ENCODE data around the gene EPS15.

GRCh38 chr1:51520700-51521248 lies 1.7 kb upstream of the EPS15 start:
- TF ChIP-seq NFIC (IDR thresholded peaks at IDR 0.05; ENCODE audit: low read length) (no peak), HOXA7 (CRISPR knock-in tag; IDR thresholded peaks at IDR 0.05) (no peak), SMC3 (IDR thresholded peaks at IDR 0.05; ENCODE audit: low read length) (no peak), REST (IDR thresholded peaks at IDR 0.05; ENCODE audit: borderline replicate concordance in 1 of 2, low read depth in 1 of 2, low read length in 2 of 2) (no peak), ZNF629 (CRISPR knock-in tag; conservative IDR thresholded peaks at IDR 0.05) (no peak), STAG1 (CRISPR knock-in tag; IDR thresholded peaks at IDR 0.05) (no peak), ZNF766 (CRISPR knock-in tag; IDR thresholded peaks at IDR 0.05; ENCODE audit: borderline replicate concordance) (no peak), SP2 (CRISPR knock-in tag; IDR thresholded peaks at IDR 0.05) (no peak), CHCHD3 (CRISPR knock-in tag; IDR thresholded peaks at IDR 0.05) (no peak)
- TF ChIP-seq, protein P1, sequence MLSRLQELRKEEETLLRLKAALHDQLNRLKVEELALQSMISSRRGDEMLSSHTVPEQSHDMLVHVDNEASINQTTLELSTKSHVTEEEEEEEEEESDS (CRISPR knock-in tag; IDR thresholded peaks at IDR 0.05; ENCODE audit: borderline replicate concordance): no peak
- TF ChIP-seq, protein P2, sequence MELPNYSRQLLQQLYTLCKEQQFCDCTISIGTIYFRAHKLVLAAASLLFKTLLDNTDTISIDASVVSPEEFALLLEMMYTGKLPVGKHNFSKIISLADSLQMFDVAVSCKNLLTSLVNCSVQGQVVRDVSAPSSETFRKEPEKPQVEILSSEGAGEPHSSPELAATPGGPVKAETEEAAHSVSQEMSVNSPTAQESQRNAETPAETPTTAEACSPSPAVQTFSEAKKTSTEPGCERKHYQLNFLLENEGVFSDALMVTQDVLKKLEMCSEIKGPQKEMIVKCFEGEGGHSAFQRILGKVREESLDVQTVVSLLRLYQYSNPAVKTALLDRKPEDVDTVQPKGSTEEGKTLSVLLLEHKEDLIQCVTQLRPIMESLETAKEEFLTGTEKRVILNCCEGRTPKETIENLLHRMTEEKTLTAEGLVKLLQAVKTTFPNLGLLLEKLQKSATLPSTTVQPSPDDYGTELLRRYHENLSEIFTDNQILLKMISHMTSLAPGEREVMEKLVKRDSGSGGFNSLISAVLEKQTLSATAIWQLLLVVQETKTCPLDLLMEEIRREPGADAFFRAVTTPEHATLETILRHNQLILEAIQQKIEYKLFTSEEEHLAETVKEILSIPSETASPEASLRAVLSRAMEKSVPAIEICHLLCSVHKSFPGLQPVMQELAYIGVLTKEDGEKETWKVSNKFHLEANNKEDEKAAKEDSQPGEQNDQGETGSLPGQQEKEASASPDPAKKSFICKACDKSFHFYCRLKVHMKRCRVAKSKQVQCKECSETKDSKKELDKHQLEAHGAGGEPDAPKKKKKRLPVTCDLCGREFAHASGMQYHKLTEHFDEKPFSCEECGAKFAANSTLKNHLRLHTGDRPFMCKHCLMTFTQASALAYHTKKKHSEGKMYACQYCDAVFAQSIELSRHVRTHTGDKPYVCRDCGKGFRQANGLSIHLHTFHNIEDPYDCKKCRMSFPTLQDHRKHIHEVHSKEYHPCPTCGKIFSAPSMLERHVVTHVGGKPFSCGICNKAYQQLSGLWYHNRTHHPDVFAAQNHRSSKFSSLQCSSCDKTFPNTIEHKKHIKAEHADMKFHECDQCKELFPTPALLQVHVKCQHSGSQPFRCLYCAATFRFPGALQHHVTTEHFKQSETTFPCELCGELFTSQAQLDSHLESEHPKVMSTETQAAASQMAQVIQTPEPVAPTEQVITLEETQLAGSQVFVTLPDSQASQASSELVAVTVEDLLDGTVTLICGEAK (IDR thresholded peaks at IDR 0.05): no peak
- TF ChIP-seq, protein P2 (CRISPR knock-in tag; IDR thresholded peaks at IDR 0.05): no peak
